ENCODE data around the gene OR10A7.
"Not testable (repeated sequence)": the region's sequence is repeated elsewhere in the genome, so short reads cannot be mapped to it uniquely, and the experiment has no call there.

Gene OR10A7, protein sequence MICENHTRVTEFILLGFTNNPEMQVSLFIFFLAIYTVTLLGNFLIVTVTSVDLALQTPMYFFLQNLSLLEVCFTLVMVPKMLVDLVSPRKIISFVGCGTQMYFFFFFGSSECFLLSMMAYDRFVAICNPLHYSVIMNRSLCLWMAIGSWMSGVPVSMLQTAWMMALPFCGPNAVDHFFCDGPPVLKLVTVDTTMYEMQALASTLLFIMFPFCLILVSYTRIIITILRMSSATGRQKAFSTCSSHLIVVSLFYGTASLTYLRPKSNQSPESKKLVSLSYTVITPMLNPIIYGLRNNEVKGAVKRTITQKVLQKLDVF

DNA sequence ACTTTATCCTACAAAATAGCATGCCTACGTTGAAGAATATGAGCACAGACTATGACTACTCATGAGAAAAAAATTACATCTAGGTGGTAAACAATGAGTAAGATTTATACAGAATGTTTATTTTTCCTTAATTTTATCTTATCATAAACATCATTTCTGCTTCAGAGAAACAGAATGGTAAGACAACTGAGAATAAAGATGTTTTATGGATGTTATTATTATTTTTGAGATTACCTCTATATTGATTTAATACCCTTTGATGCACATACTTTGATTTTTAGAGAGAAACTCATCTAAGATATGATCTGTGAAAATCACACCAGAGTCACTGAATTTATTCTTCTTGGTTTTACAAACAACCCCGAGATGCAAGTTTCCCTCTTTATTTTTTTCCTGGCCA, at the start of gene OR10A7:
Gene OR10A7 (plus strand): TSS at position 301 of the 400 bp plus-strand sequence. CDS start 0 bp downstream, at position 301.
- no peak for DNase-seq (ENCODE audit: low read depth)

DNA sequence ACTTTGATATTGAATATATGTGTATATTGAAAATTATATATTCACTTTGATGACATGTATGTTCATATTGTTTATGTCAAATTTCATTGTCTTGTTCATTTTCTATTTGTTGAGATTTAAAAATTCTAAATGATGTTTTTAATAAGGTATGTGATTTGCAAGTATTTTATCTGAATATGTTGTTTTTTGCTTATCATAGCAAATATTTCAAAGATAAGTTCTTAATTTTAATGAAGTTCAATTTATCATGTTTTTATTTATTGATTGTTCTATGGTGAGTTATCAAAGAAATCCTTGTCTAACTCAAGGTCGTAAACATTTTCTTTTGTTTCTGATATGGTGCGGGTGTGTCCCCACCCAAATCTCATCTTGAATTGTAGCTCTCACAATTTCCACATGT, 49.4 kb upstream of the OR10A7 start:
- DNase-seq (ENCODE audit: low read depth), result no peak

DNA sequence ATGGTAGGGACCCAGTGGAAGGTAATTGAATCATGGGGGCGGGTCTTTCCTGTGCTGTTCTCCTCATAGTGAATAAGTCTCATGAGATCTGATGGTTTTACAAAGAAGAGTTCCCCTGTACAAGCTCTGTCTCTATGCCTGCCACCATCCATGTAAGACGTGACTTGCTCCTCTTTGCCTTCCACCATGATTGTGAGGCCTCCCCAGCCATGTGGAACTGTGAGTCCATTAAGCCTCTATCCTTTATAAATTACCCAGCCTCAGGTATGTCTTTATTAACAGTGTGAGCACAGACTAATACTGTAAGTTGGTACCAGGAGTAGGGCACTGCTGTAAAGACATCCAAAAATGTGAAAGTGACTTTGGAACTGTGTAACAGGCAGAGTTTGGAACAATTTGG, 49.0 kb upstream of the OR10A7 start:
- DNase-seq (ENCODE audit: low read depth), result not testable (repeated sequence)

DNA sequence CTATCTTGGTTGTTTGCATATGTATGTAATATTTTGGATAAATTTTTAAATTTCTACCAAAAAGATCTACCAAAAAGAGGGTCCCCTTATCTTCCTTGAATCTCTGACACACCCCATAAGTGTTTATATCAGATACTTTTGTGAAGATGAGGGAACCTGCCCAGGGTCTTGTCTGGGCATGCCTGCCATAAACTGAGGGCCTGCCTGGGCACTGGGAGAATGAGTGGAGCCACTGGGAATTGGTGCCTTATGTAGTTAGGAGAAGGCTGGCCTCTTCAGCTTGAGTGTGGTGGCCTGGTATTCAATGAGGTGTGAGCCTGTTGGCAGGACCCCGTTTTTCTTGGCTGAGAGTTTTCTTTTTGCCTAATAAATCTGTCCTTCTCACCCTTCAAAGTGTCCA, 48.1 kb upstream of the OR10A7 start:
- DNase-seq (ENCODE audit: low read depth), result no peak

DNA sequence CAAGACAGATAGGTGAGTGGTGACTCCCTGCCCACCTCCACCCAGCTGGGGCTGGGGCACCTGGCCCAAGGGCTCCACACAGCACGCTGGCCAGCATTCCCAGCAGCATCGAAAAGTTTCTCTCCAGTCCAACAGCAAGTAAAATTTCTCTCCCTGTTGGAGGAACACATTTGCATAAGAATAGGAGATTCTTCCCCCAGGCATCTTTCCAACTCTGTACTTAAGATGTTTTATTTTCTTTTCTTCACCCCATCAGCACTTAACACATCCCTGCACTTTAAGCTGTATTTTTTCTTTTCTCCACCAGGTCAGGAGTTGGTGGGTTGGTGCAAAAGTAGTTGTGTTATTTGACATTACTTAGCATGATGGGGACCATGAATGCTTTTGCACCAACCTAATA, 47.4 kb upstream of the OR10A7 start:
- no peak for DNase-seq (ENCODE audit: low read depth)

DNA sequence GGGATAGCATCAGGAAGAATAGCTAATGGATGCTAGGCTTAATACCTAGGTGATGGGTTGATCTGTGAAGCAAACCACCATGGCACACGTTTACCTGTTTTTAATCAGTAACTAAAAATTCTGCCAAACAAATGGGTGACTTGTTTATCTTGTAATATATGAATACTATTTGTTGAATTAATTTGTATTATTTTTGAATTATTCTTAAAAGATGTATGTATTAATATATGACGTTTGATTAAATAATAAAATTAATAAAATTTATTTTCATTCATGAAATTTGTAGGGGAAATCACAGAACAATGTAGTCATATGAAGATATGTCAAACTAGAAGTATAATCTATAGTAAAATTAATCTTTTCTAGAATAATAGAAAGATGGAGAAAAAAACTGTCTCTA, 32.3 kb upstream of the OR10A7 start:
- no peak for DNase-seq (ENCODE audit: low read depth)

DNA sequence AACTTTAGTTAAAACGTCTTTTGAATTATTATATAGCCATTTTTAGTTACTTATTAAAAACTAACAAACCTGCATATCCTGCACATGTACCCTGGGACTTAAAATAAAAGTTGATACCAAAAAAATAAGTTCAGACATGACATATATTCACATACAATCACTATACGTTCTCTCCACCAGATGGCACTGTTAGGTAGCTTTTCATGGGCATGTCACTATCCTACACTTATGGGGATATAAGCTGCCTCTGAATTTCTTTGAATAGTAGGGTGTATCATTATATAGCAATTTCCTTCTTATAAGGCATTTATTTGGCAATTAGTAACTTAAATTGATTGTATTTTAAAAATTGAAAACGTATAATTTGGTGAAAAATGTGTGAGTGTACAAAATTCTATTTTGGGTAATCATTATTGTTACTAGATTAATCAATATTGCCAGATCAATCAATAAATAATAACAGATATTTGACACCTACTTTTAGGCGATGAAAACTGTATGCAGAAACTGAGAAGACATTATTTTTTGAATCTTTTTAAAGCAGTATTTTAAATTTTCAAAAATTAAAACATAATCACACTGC, 31.8 kb upstream of the OR10A7 start:
- peak; percentile 59 for DNase-seq (ENCODE audit: low read depth)

DNA sequence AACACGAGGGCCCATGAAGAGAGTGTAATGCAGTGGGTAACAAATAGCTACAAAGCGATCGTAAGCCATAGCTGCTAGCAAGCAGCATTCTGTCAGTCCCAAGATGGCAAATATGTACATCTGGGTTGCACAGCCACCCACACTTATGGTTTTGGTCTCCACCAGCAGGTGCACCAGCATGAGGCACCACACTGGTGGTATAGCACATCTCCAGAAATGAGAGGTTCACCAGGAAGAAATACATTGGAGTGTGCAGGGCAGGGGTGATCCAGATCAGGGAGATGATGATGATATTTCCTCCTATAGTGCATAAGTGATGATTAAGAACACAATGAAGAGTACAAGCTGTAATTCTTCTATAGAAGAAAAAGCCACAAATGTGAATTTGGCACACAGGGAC, 26.4 kb upstream of the OR10A7 start:
- DNase-seq (ENCODE audit: low read depth), result no peak

DNA sequence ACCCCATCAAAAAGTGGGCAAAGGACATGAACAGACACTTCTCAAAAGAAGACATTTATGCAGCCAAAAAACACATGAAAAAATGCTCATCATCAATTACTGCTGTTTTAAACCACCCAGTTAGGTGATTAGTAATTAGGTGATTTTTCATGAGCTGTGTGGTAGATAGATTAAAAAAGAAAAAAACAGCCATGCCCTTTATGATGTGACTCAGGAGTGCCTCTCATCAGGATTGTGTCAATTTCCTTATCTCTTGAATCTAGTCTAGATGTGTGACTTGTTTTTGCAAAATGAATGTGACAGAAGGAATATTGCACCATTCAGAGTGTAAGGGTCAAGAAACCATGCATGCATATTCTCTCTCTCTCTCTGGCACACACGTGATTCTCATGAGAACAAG, 5.7 kb downstream of the OR10A7 start:
- no peak for DNase-seq (ENCODE audit: low read depth)

DNA sequence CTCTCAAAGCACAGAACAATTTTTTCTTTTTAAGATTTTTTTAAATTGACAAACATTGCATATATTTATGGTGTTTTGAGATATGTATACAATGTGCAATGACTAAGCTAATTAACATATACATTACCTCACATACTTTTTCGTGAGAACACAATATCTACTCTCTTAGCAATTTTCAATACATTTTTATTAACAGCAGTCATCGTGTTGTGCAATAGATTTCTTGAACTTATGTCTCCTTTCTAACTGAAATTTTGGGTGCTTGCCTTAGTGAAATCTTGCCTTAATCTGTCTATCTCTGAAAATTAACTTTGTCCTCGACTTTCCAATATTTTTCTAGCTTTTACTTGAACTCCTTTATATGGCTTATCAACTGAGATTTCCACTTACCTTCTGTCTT, 6.8 kb downstream of the OR10A7 start:
- DNase-seq (ENCODE audit: low read depth), result peak; percentile 33

DNA sequence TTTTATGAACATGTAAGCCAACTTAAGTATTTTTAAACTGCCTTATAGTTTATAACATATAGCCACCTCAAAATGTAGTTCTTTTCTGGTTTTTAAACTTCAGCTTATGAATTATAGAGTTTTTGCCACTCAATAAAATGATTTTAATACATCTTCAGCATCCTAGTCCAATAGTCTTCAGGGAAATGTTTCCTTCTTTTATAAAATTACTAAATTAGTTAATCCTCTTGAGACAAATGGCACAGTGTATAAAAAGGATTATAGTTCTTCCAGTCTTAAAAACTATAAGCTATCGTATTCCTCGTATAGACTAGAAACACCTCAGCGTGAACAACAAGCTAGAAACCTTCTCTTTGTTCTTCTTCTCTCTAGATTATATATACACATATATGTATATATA, 23.5 kb downstream of the OR10A7 start, which contains the start of gene OR6C74:
Gene OR6C74 (plus strand): TSS at position 301 of the 400 bp plus-strand sequence. CDS start 2,679 bp downstream, outside the sequence.
- no peak for DNase-seq (ENCODE audit: low read depth)

DNA sequence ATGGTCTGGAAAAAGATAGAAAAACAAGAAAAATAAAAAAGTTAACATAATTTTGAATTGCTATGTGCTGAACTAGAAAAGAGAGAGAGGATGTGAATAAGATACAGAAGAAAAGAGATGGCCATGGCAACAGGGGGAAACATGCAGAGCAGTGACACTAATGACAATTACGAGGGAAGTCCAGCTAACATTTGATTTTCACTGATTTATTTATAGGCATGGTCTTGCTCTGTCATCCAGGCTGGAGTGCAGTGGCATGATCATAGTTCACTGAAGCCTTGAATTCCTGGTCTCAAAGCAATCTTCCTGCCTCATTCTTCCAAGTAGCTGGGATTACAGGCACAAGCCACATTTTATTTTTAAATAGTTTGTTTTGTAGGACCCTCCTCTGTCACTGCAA, 25.3 kb downstream of the OR10A7 start:
- DNase-seq (ENCODE audit: low read depth), result no peak

DNA sequence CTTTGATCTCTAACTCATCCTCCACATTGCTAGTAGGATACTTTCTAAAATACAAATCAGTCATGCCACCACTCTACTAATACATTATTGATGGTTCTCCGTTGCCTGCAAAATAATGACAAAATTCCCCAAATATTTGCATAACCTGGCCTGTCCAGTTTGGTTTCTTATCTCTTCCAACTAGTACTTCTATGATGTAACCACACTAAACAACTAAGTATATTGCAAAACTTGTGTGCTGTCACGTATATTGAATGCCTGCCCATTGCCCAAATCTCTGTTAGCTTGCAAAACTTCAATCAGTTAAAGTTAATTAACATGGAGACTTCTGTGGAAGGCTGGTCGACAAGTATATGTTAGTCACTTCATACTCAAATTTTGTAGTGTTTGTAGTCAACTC, 30.1 kb downstream of the OR10A7 start:
- no peak for DNase-seq (ENCODE audit: low read depth)

DNA sequence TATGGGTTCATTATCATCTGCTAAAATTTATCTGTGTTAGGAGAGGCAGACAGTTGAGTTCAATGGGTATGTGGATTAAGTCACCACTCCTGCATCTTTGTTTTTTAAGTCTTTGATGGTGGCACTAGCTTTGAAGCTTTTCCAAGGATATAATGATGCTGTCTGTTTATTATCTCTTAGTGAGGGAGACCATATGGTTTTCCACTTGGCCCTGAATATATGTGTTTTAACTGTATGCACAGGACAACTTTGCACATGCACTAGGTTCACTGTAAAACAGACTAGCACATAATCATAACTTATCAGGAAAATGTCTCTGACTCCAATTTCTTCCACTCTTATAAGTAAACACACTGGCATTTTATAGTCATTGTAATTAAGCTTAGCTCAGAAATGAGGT, 32.5 kb downstream of the OR10A7 start:
- no peak for DNase-seq (ENCODE audit: low read depth)

DNA sequence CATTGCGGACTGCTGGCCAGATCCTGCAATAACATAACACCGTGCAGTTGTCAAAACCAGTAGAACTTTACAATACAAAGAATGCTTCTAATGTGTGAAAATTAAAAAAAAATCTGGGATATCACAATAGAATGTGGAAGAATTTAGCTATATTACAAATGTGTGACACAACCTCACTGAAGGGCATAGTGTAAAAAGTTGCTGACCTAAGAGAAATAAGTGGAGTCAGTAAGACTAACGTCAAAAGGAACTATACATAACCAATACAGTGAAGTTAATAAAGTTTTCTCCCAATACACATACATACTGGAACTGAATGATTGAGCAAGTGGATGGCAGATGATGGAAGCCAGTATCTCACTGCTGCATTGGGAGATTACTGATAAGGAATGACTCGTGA, 36.0 kb downstream of the OR10A7 start:
- DNase-seq (ENCODE audit: low read depth), result no peak

DNA sequence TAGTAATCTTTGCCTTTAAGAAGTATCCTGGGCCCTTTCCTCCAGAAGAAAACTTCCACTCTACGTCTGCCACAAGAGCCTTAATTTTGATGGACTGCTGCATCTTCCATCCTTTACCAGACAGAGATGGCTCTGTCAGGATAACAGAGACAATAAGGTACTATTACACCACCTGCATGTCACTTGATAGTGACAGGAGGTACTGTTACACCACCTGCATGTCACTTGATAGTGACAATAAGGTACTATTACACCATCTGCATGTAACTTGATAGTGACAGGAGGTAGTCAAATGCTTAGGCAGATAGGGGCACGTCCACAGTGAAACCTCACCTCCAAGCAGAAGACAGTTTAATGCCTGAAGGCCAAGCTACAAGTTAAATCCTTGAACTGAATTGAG, 37.5 kb downstream of the OR10A7 start:
- no peak for DNase-seq (ENCODE audit: low read depth)

Data from HS-5 (cell line).